Measurements from ENCODE around the gene MACROH2A1. TPM values are rescaled to one million over a fixed set of nuclear protein-coding genes. Genes with fewer than 3 reads are reported as not detected.

MACROH2A1 gene
- total and polyA plus RNA-seq, 2 experiments from 2014 or later: 64.9 to 81.6 TPM

GRCh38 chr5:135322744-135323143 is 76.3 kb downstream of the MACROH2A1 start:
- Histone ChIP-seq H3K4me1 (ENCODE audit: insufficient read depth) (no peaks in the 10 kb centered on the region), H2AFZ (no peak overlapping the region), H3K9me2 (ENCODE audit: insufficient read depth) (no peaks in the 10 kb centered on the region), H3F3A (replicated peaks; ENCODE audit: low read depth) (no peaks in the 10 kb centered on the region), H3K27ac (ENCODE audit: low read depth) (no peak overlapping the region), H3K4me3 (no peak overlapping the region), H3K27me3 (ENCODE audit: insufficient read depth) (no peaks in the 10 kb centered on the region), H3K36me3 (ENCODE audit: insufficient read depth) (no peaks in the 10 kb centered on the region), H3K4me2 (no peak overlapping the region), H3K79me2 (replicated peaks; ENCODE audit: insufficient read depth) (no peaks in the 10 kb centered on the region), H4K20me1 (replicated peaks; ENCODE audit: insufficient read depth) (no peaks in the 10 kb centered on the region)
- no peak for ATAC-seq
- H3K4me1 Mint-ChIP-seq: no peaks in the 10 kb centered on the region
- no peak overlapping the region for H3K4me3 Mint-ChIP-seq
- H3K27me3 Mint-ChIP-seq (ENCODE audit: insufficient read depth, low read depth, poor library complexity): peaks cover 5% of the 10 kb centered on the region
- H3K36me3 Mint-ChIP-seq (ENCODE audit: low read depth): no peaks in the 10 kb centered on the region
- no peaks in the 10 kb centered on the region for H3K9me3 Mint-ChIP-seq
- no peak overlapping the region for H3K27ac Mint-ChIP-seq
- no peak for DNase-seq (ENCODE audit: low spot score)
- TF ChIP-seq EZH2 (IDR thresholded peaks at IDR 0.05; ENCODE audit: low read depth, unreplicated experiment): no peak

GRCh38 chr5:135322271-135322670 is 76.8 kb downstream of the MACROH2A1 start:
- Mint-ChIP-seq H3K4me3 (no peak overlapping the region), H3K4me1 (no peaks in the 10 kb centered on the region), H3K27me3 (ENCODE audit: insufficient read depth, low read depth, poor library complexity) (peaks cover 8% of the 10 kb centered on the region), H3K27ac (no peak overlapping the region), H3K36me3 (ENCODE audit: low read depth) (no peaks in the 10 kb centered on the region), H3K9me3 (no peaks in the 10 kb centered on the region; the same call in 2 of the 3 replicates)
- H3K4me2 ChIP-seq: no peak overlapping the region
- TF ChIP-seq POLR2AphosphoS5 (IDR thresholded peaks at IDR 0.05; ENCODE audit: low read depth): no peak
- TF ChIP-seq ETS1 (IDR thresholded peaks at IDR 0.05): no peak
- TF ChIP-seq ZNF114 (CRISPR knock-in tag; IDR thresholded peaks at IDR 0.05): no peak
- TF ChIP-seq ZNF331 (CRISPR knock-in tag; IDR thresholded peaks at IDR 0.05; ENCODE audit: low read depth): no peak
- no peak for TF ChIP-seq STAT1 (IDR thresholded peaks at IDR 0.05; ENCODE audit: unreplicated experiment)
- TF ChIP-seq EZH2 (IDR thresholded peaks at IDR 0.05; ENCODE audit: low read depth, unreplicated experiment): no peak
- H2AFZ ChIP-seq: no peak overlapping the region
- H3K9me2 ChIP-seq (ENCODE audit: insufficient read depth): no peaks in the 10 kb centered on the region
- no peaks in the 10 kb centered on the region for H3K79me2 ChIP-seq (replicated peaks; ENCODE audit: insufficient read depth)
- H3F3A ChIP-seq (replicated peaks; ENCODE audit: low read depth): no peaks in the 10 kb centered on the region
- no peaks in the 10 kb centered on the region for H3K4me1 ChIP-seq (ENCODE audit: insufficient read depth)
- H3K4me3 ChIP-seq: no peak overlapping the region
- H3K27me3 ChIP-seq (ENCODE audit: insufficient read depth): no peaks in the 10 kb centered on the region
- DNase-seq (ENCODE audit: low spot score) (no peak), ATAC-seq (no peak)
- no peaks in the 10 kb centered on the region for H4K20me1 ChIP-seq (replicated peaks; ENCODE audit: insufficient read depth)
- H3K27ac ChIP-seq (ENCODE audit: low read depth): no peak overlapping the region
- H3K36me3 ChIP-seq (ENCODE audit: insufficient read depth): no peaks in the 10 kb centered on the region

GRCh38 chr5:135320718-135321484 is 78.1 kb downstream of the MACROH2A1 start:
- no peak overlapping the region for H3K27ac ChIP-seq (ENCODE audit: low read depth)
- no peak for TF ChIP-seq JUNB (IDR thresholded peaks at IDR 0.05; ENCODE audit: unreplicated experiment)
- no peaks in the 10 kb centered on the region for H4K20me1 ChIP-seq (replicated peaks; ENCODE audit: insufficient read depth)
- H3K4me2 ChIP-seq: no peak overlapping the region
- H3K27me3 Mint-ChIP-seq (ENCODE audit: insufficient read depth, low read depth, poor library complexity): peaks cover 8% of the 10 kb centered on the region
- no peak overlapping the region for H3K27ac Mint-ChIP-seq
- DNase-seq (ENCODE audit: low spot score) (no peak), ATAC-seq (no peak)
- no peak overlapping the region for H3K4me3 ChIP-seq
- no peaks in the 10 kb centered on the region for H3K4me1 Mint-ChIP-seq
- no peaks in the 10 kb centered on the region; the same call in 2 of the 3 replicates for H3K9me3 Mint-ChIP-seq
- H3F3A ChIP-seq (replicated peaks; ENCODE audit: low read depth): no peaks in the 10 kb centered on the region
- no peaks in the 10 kb centered on the region for H3K79me2 ChIP-seq (replicated peaks; ENCODE audit: insufficient read depth)
- H3K27me3 ChIP-seq (ENCODE audit: insufficient read depth): no peaks in the 10 kb centered on the region
- no peaks in the 10 kb centered on the region for H3K4me1 ChIP-seq (ENCODE audit: insufficient read depth)
- H2AFZ ChIP-seq: no peak overlapping the region
- H3K9me2 ChIP-seq (ENCODE audit: insufficient read depth): no peaks in the 10 kb centered on the region
- H3K36me3 ChIP-seq (ENCODE audit: insufficient read depth): no peaks in the 10 kb centered on the region
- H3K4me3 Mint-ChIP-seq: no peak overlapping the region
- no peaks in the 10 kb centered on the region for H3K36me3 Mint-ChIP-seq (ENCODE audit: low read depth)

All from GM23338 (cell line).